Measurements from ENCODE around the gene RASEF. TPM values are rescaled to one million over a fixed set of nuclear protein-coding genes. Genes with fewer than 3 reads are reported as not detected.

The RASEF gene
- total and polyA plus RNA-seq, 5 donors from 2014 or later = not detected

DNA sequence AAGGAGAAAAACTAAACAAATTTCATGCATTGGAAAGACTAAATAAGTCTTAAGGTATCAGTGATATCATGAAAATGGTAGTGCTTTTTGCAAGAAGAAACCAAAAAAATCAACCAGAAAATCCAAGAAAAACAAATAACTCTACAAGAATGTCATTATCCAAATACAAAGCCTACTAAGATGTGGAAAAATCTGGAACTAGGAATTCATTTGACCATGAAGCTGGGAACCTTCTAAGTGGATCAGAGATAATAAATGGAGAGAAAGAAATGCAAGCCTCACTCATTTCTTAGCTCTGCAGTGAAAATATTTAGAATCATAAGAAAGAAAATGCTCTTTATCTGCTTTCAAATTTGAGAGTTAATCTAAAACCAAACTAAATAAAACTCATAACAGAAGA, 51.3 kb downstream of the RASEF start:
- H3K4me1 ChIP-seq (ENCODE audit: control insufficient read depth, insufficient read depth, low read length, poor library complexity, severe bottlenecking) = no peaks in the 10 kb centered on the region
- Mint-ChIP-seq H3K27ac (no peak overlapping the region), H3K9me3 (peaks cover 0 to 7% (median 4%) of the 10 kb centered on the region in 7 donors), H3K27me3 (no peaks in the 10 kb centered on the region), H3K36me3 (no peaks in the 10 kb centered on the region), H3K4me1 (peaks cover 0 to 2% (median 0%) of the 10 kb centered on the region in 4 donors), H3K4me3 (no peak overlapping the region)
- H3K27ac ChIP-seq (ENCODE audit: insufficient read depth, low read length, poor library complexity, severe bottlenecking) = no peak overlapping the region
- H3K4me3 ChIP-seq (ENCODE audit: low read depth, low read length) = no peak overlapping the region
- no peaks in the 10 kb centered on the region for H3K36me3 ChIP-seq (ENCODE audit: control insufficient read depth, insufficient read depth, low read length)
- no peaks in the 10 kb centered on the region for H3K27me3 ChIP-seq (ENCODE audit: control insufficient read depth, insufficient read depth, low read length)
- DNase-seq = no peak
- H3K9me3 ChIP-seq (ENCODE audit: control insufficient read depth in 2 of 2, low read length in 2 of 2) = no peaks in the 10 kb centered on the region
- no peak for ATAC-seq (ENCODE audit: low read depth in 2 of 2)

DNA sequence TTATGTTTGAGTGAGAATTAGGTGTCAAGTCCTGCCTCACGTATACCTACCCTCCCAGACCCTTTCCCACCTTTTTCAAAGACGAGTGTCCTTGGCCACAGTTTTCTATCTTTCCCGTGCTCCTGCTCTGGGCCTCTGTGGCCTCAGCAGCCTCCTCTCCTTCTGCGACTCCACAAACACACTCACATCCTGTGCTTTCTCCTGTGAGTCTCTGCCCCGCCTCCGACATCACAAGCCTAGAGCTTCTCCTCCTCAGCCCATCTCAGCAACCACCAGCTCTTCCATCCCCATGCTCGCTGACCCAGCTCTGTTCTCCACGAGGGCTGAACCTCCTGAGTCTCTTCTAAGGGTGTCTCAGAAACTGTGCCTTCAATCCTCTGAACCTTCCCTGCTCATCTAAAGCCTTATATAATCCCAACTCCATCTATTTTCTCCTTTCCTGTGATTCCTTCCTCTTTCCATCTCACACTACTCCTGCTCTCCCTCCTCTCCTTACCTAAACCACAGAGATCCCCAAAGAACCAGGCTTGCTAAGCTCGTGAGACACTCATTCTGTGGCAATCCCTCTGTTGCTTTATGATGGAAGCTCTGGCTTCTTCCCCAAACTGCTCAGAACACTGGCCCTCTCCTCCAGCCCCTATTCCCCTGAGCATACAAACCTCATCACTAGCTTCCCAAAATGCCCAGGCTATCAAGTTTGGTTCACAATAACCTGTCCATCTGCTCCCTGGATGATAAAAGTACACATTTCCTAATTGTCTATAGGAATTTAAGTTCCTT, 55.2 kb downstream of the RASEF start:
- no peak for ATAC-seq (ENCODE audit: low read depth in 2 of 2)
- no peaks in the 10 kb centered on the region for H3K36me3 Mint-ChIP-seq
- H3K9me3 Mint-ChIP-seq = peaks cover 0 to 5% (median 3%) of the 10 kb centered on the region in 7 donors

DNA sequence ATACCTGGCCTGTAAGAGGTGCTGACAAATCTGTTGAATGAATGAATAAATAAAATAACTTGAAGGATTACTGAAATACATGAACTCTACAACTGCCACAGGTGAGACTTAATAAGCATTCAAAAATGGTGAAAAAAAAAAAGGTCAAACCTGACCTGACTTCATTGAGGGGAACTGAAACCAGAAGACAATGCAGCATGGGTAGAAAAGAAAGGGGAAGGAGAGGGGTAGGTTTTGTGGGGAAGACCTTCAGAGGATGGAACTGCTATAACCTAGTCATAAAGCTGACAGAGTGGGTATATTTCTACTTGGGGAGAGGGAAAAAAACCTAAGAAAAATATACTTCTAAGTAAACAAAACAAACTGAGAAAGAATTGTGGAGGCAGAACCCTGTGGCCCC, 56.6 kb downstream of the RASEF start:
- no peaks in the 10 kb centered on the region for H3K27me3 ChIP-seq (ENCODE audit: control insufficient read depth, insufficient read depth, low read length)
- Mint-ChIP-seq H3K9me3 (peaks cover 0 to 5% (median 2%) of the 10 kb centered on the region in 7 donors), H3K4me1 (no peaks in the 10 kb centered on the region), H3K27ac (no peak overlapping the region), H3K36me3 (no peaks in the 10 kb centered on the region), H3K4me3 (no peak overlapping the region), H3K27me3 (no peaks in the 10 kb centered on the region)
- ATAC-seq (ENCODE audit: low read depth in 2 of 2) (no peak), DNase-seq (no peak)
- H3K9me3 ChIP-seq (ENCODE audit: control insufficient read depth in 2 of 2, low read length in 2 of 2) = no peaks in the 10 kb centered on the region
- no peak overlapping the region for H3K4me3 ChIP-seq (ENCODE audit: low read depth, low read length)
- no peaks in the 10 kb centered on the region for H3K36me3 ChIP-seq (ENCODE audit: control insufficient read depth, insufficient read depth, low read length)
- H3K27ac ChIP-seq (ENCODE audit: insufficient read depth, low read length, poor library complexity, severe bottlenecking) = no peak overlapping the region
- no peaks in the 10 kb centered on the region for H3K4me1 ChIP-seq (ENCODE audit: control insufficient read depth, insufficient read depth, low read length, poor library complexity, severe bottlenecking)

More for the DNA sequence above, 55.2 kb downstream of the RASEF start:
- no peak overlapping the region for H3K27ac ChIP-seq (ENCODE audit: insufficient read depth, low read length, poor library complexity, severe bottlenecking)
- Mint-ChIP-seq H3K27me3 (no peaks in the 10 kb centered on the region), H3K4me3 (no peak overlapping the region), H3K4me1 (peaks cover 0 to 2% (median 0%) of the 10 kb centered on the region in 4 donors), H3K27ac (no peak overlapping the region)
- H3K27me3 ChIP-seq (ENCODE audit: control insufficient read depth, insufficient read depth, low read length) = no peaks in the 10 kb centered on the region
- H3K4me3 ChIP-seq (ENCODE audit: low read depth, low read length) = no peak overlapping the region
- H3K36me3 ChIP-seq (ENCODE audit: control insufficient read depth, insufficient read depth, low read length) = no peaks in the 10 kb centered on the region
- no peaks in the 10 kb centered on the region for H3K4me1 ChIP-seq (ENCODE audit: control insufficient read depth, insufficient read depth, low read length, poor library complexity, severe bottlenecking)
- H3K9me3 ChIP-seq (ENCODE audit: control insufficient read depth in 2 of 2, low read length in 2 of 2) = no peaks in the 10 kb centered on the region
- no peak for DNase-seq

DNA sequence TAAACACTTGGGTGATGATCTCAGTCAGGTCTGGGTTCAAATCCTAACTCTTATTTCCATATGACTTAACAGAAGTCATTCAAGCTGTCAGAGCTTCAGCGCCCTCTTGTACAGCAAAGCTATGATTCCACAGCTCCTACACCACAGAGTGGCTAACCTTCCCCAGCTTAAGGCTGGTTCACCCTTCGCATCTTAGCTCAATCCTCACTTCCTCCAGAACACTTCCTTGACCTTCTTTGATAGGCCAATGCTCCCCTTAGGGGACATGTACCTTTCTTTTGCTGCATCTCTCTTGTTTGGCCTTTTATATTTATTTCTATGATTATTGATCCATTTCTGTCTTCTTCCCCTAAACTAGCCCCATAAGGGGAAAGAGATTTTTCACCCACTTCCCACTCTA, 57.0 kb downstream of the RASEF start:
- Mint-ChIP-seq H3K4me3 (no peak overlapping the region), H3K27ac (no peak overlapping the region), H3K36me3 (no peaks in the 10 kb centered on the region), H3K4me1 (no peaks in the 10 kb centered on the region), H3K27me3 (no peaks in the 10 kb centered on the region), H3K9me3 (peaks cover 0 to 5% (median 2%) of the 10 kb centered on the region in 7 donors)
- no peak overlapping the region for H3K4me3 ChIP-seq (ENCODE audit: low read depth, low read length)
- H3K27ac ChIP-seq (ENCODE audit: insufficient read depth, low read length, poor library complexity, severe bottlenecking) = no peak overlapping the region
- ATAC-seq (ENCODE audit: low read depth in 2 of 2) (no peak), DNase-seq (no peak)
- H3K36me3 ChIP-seq (ENCODE audit: control insufficient read depth, insufficient read depth, low read length) = no peaks in the 10 kb centered on the region
- no peaks in the 10 kb centered on the region for H3K27me3 ChIP-seq (ENCODE audit: control insufficient read depth, insufficient read depth, low read length)
- no peaks in the 10 kb centered on the region for H3K9me3 ChIP-seq (ENCODE audit: control insufficient read depth in 2 of 2, low read length in 2 of 2)
- no peaks in the 10 kb centered on the region for H3K4me1 ChIP-seq (ENCODE audit: control insufficient read depth, insufficient read depth, low read length, poor library complexity, severe bottlenecking)

DNA sequence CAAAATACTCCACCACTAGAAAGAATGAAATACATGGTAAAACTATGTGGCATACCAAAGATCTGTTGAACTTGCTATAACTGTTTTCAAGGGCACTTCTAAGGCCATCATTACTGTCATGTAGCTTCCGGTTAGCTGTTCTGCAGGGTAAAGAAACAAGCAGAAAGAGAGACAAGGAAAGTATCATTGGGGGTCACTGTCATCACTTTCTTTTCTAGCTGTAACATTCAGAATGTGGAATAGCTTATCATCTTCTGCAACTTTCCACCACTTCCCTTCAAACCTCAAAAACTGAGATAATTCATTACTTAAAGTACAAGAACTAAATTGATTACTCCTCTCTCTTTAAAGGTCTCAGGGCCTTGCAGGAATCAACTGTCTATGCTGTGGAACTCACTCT, 57.6 kb downstream of the RASEF start:
- ATAC-seq (ENCODE audit: low read depth in 2 of 2) (no peak), DNase-seq (no peak)
- Histone ChIP-seq H3K36me3 (ENCODE audit: control insufficient read depth, insufficient read depth, low read length) (no peaks in the 10 kb centered on the region), H3K9me3 (ENCODE audit: control insufficient read depth in 2 of 2, low read length in 2 of 2) (no peaks in the 10 kb centered on the region), H3K4me1 (ENCODE audit: control insufficient read depth, insufficient read depth, low read length, poor library complexity, severe bottlenecking) (no peaks in the 10 kb centered on the region), H3K27ac (ENCODE audit: insufficient read depth, low read length, poor library complexity, severe bottlenecking) (no peak overlapping the region), H3K4me3 (ENCODE audit: low read depth, low read length) (no peak overlapping the region), H3K27me3 (ENCODE audit: control insufficient read depth, insufficient read depth, low read length) (no peaks in the 10 kb centered on the region)
- no peaks in the 10 kb centered on the region for H3K36me3 Mint-ChIP-seq
- H3K27ac Mint-ChIP-seq = no peak overlapping the region
- no peaks in the 10 kb centered on the region for H3K4me1 Mint-ChIP-seq
- no peaks in the 10 kb centered on the region for H3K27me3 Mint-ChIP-seq
- H3K9me3 Mint-ChIP-seq = peaks cover 0 to 5% (median 2%) of the 10 kb centered on the region in 7 donors
- no peak overlapping the region for H3K4me3 Mint-ChIP-seq

DNA sequence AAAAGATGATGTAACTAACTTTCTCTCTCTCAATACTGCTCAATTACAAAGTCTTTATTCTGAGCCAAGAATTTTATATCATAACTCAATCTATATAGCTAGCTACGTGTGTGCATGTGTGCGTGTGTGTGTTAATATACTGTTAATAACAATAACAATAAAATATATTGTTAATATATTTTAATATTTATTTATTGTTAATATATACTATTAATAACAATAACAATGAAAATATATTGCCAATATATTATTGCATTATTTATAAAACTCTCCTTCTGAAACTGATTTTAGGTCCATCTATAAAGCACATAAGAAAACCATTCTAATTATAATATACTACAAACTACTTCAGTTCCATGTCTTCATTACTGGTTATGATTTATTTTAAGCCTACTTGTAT, 60.6 kb downstream of the RASEF start:
- DNase-seq (no peak), ATAC-seq (ENCODE audit: low read depth in 2 of 2) (no peak)
- H3K9me3 ChIP-seq (ENCODE audit: control insufficient read depth in 2 of 2, low read length in 2 of 2) = no peaks in the 10 kb centered on the region
- Mint-ChIP-seq H3K27me3 (no peaks in the 10 kb centered on the region), H3K27ac (no peak overlapping the region), H3K4me1 (no peaks in the 10 kb centered on the region), H3K4me3 (no peak overlapping the region), H3K9me3 (peaks cover 0 to 2% (median 0%) of the 10 kb centered on the region in 7 donors), H3K36me3 (no peaks in the 10 kb centered on the region)
- no peaks in the 10 kb centered on the region for H3K36me3 ChIP-seq (ENCODE audit: control insufficient read depth, insufficient read depth, low read length)
- no peaks in the 10 kb centered on the region for H3K27me3 ChIP-seq (ENCODE audit: control insufficient read depth, insufficient read depth, low read length)
- H3K4me3 ChIP-seq (ENCODE audit: low read depth, low read length) = no peak overlapping the region
- H3K4me1 ChIP-seq (ENCODE audit: control insufficient read depth, insufficient read depth, low read length, poor library complexity, severe bottlenecking) = no peaks in the 10 kb centered on the region
- H3K27ac ChIP-seq (ENCODE audit: insufficient read depth, low read length, poor library complexity, severe bottlenecking) = no peak overlapping the region

DNA sequence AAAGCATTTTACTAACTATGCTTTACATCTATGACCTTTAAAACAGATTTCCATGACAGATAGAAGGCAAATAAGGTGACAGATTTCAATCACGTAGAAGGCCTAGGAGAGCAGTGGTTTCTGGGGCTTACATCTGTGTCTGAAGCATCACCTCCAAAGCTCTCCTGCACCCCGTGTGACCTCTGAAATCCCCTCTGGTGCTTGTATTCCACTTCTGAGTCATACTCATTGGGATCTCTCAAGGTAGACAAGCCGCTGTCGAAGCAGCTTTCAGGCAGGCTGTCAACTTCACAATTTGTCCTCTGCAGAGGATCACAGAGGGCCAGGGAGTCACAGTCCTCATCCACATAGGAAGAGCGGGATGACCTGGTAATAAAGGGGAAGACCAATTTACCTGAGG, 62.2 kb downstream of the RASEF start:
- Mint-ChIP-seq H3K27me3 (no peaks in the 10 kb centered on the region), H3K4me3 (no peak overlapping the region), H3K9me3 (peaks cover 0 to 3% (median 0%) of the 10 kb centered on the region in 7 donors), H3K36me3 (no peaks in the 10 kb centered on the region), H3K4me1 (no peaks in the 10 kb centered on the region), H3K27ac (no peak overlapping the region)
- DNase-seq = no peak
- no peaks in the 10 kb centered on the region for H3K9me3 ChIP-seq (ENCODE audit: control insufficient read depth in 2 of 2, low read length in 2 of 2)
- H3K36me3 ChIP-seq (ENCODE audit: control insufficient read depth, insufficient read depth, low read length) = no peaks in the 10 kb centered on the region
- H3K27me3 ChIP-seq (ENCODE audit: control insufficient read depth, insufficient read depth, low read length) = no peaks in the 10 kb centered on the region
- H3K4me3 ChIP-seq (ENCODE audit: low read depth, low read length) = no peak overlapping the region
- no peaks in the 10 kb centered on the region for H3K4me1 ChIP-seq (ENCODE audit: control insufficient read depth, insufficient read depth, low read length, poor library complexity, severe bottlenecking)
- no peak for ATAC-seq (ENCODE audit: low read depth in 2 of 2)
- H3K27ac ChIP-seq (ENCODE audit: insufficient read depth, low read length, poor library complexity, severe bottlenecking) = no peak overlapping the region

DNA sequence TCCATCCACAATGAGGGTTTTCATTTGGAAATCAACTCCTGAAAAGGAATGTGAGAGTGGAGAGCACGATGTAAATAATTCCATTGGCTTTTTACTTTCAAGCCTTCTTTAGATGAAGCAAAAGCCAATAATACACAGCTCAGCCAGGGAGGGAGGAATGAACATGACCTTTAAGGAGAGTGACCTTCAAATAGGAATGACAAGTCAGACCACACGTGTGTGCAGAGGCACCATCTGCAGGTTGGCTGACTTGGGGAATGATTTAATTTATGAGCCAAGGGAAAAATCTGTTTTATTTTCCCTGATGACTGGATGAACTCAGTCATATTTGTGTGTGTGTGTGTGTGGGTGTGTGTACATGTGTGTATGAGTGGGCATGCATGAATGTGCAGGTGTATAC, 64.5 kb downstream of the RASEF start:
- no peaks in the 10 kb centered on the region for H3K9me3 ChIP-seq (ENCODE audit: control insufficient read depth in 2 of 2, low read length in 2 of 2)
- no peaks in the 10 kb centered on the region for H3K4me1 ChIP-seq (ENCODE audit: control insufficient read depth, insufficient read depth, low read length, poor library complexity, severe bottlenecking)
- ATAC-seq (ENCODE audit: low read depth in 2 of 2) = no peak
- no peaks in the 10 kb centered on the region for H3K36me3 Mint-ChIP-seq
- DNase-seq = no peak
- H3K27me3 ChIP-seq (ENCODE audit: control insufficient read depth, insufficient read depth, low read length) = no peaks in the 10 kb centered on the region
- no peaks in the 10 kb centered on the region for H3K36me3 ChIP-seq (ENCODE audit: control insufficient read depth, insufficient read depth, low read length)
- peaks cover 0 to 3% (median 0%) of the 10 kb centered on the region in 7 donors for H3K9me3 Mint-ChIP-seq
- no peak overlapping the region for H3K27ac Mint-ChIP-seq
- no peaks in the 10 kb centered on the region for H3K4me1 Mint-ChIP-seq
- H3K27me3 Mint-ChIP-seq = no peaks in the 10 kb centered on the region
- no peak overlapping the region for H3K4me3 Mint-ChIP-seq
- H3K4me3 ChIP-seq (ENCODE audit: low read depth, low read length) = no peak overlapping the region
- no peak overlapping the region for H3K27ac ChIP-seq (ENCODE audit: insufficient read depth, low read length, poor library complexity, severe bottlenecking)
